GM12891 (cell line): ENCODE results near the gene SERPIND1.

ENCODE experiments used
- POLR2A ChIP-seq: IDR thresholded peaks from 2 replicates; pipeline ENCODE4 v1.6.1; 2011; ENCODE audit warnings: low read depth, low read length, control low read depth
- POLR2AphosphoS5 ChIP-seq: IDR thresholded peaks from 2 replicates; pipeline ENCODE4 v1.6.1; 2011; ENCODE audit warnings: low read depth, low read length, control low read depth
- SPI1 ChIP-seq: IDR thresholded peaks from 2 replicates; pipeline ENCODE4 v1.6.1; 2011; ENCODE audit warnings: low read depth, low read length, control low read depth

- TF ChIP-seq POLR2AphosphoS5 (no peak), POLR2A (no peak), SPI1 (no peak)
These were observed 12.6 kb downstream of the SERPIND1 start for GRCh38 chr22:20786536-20786979.
